GM12878 (cell line): ENCODE results near the gene PLXNB2. TPM values are rescaled to one million over a fixed set of nuclear protein-coding genes. Genes with fewer than 3 reads are reported as not detected.

Experiments
- ATAC-seq: fragments of 200-7000 bp; cut with Tn5 transposase; 3 replicates; pipeline ENCODE4 v1.9.1; 2020; ENCODE audit warnings: mild to moderate bottlenecking, moderate library complexity
- BruUV-seq: library from RNA; stranded (reverse); fragments of 400-500 nt; replicated peaks from 2 replicates; lab custom pipeline; 2021; lab: Mats Ljungman, UMichigan
- CTCF ChIA-PET: fragments of 300-600 bp; sonication (Branson Sonifier 250); formaldehyde crosslinking; extraction: SDS; loops from one replicate; lab custom pipeline; 2021; ENCODE audit warnings: inconsistent platforms; lab: Yijun Ruan, JAX
- POLR2A ChIA-PET: fragments of 350-600 bp; formaldehyde crosslinking; extraction: SDS; loops from one replicate; lab custom pipeline; 2021; ENCODE audit warnings: inconsistent platforms; lab: Charles Lee
- RAD21 ChIA-PET: fragments of 300-600 bp; sonication (Branson Sonifier 250); formaldehyde crosslinking; loops from one replicate; lab custom pipeline; 2023; ENCODE audit warnings: antibody characterized with exemption; ENCODE audit not compliant: unreplicated experiment; lab: Charles Lee
- SMC1A ChIA-PET: fragments of 300-600 bp; sonication (Branson Sonifier 250); formaldehyde crosslinking; loops from one replicate; lab custom pipeline; 2023; ENCODE audit not compliant: unreplicated experiment, uncharacterized antibody; lab: Charles Lee
- DNase-seq: peaks from one replicate; pipeline ENCODE4 v3.0.0-alpha.2; 2011; ENCODE audit warnings: low read depth, low spot score
- FAIRE-seq: peaks from 3 replicates; lab custom pipeline; 2011; peaks lifted over from hg19 to GRCh38; lab: Jason Lieb, UNC
- H2AFZ ChIP-seq: 2 replicates; pipeline ENCODE4 v1.6.0; 2011; ENCODE audit warnings: low read depth, low read length, control low read depth; ENCODE audit not compliant: control insufficient read depth
- H3K27ac ChIP-seq: 2 replicates; pipeline ENCODE4 v1.5.1; 2011; ENCODE audit warnings: control low read depth; ENCODE audit not compliant: control insufficient read depth, insufficient read depth
- H3K27me3 ChIP-seq, 2 experiments: replicated peaks in 1 of 2; 2 replicates each; pipeline versions ENCODE4 v1.6.0 to v1.6.1; 2011; ENCODE audit warnings: low read length in 1 of 2; ENCODE audit not compliant: control insufficient read depth in 2 of 2, insufficient read depth in 2 of 2
- H3K36me3 ChIP-seq, 2 experiments: 2 replicates each; pipeline ENCODE4 v1.5.1; 2011; ENCODE audit warnings: low read length in 1 of 2; ENCODE audit not compliant: control insufficient read depth in 2 of 2, insufficient read depth in 2 of 2
- H3K4me1 ChIP-seq: 2 replicates; pipeline ENCODE4 v1.6.1; 2011; ENCODE audit warnings: mild to moderate bottlenecking, low read length, moderate library complexity, mixed read lengths; ENCODE audit not compliant: control insufficient read depth, insufficient read depth
- H3K4me2 ChIP-seq: 2 replicates; pipeline ENCODE4 v1.6.0; 2011; ENCODE audit warnings: control low read depth; ENCODE audit not compliant: control insufficient read depth, insufficient read depth
- H3K4me3 ChIP-seq: fragments of 200-600 bp; sonication (generic); 2 replicates; pipeline ENCODE4 v1.5.1; 2016
- H3K79me2 ChIP-seq: 2 replicates; pipeline ENCODE4 v1.6.0; 2011; ENCODE audit warnings: low read length; ENCODE audit not compliant: control insufficient read depth, insufficient read depth
- H3K9ac ChIP-seq: 2 replicates; pipeline ENCODE4 v1.8.0; 2011; ENCODE audit warnings: low read length, control low read depth, mixed read lengths; ENCODE audit not compliant: control insufficient read depth, insufficient read depth
- H3K9me3 ChIP-seq: replicated peaks from 3 replicates; pipeline ENCODE4 v1.5.1; 2011; ENCODE audit warnings: mild to moderate bottlenecking, low read length; ENCODE audit not compliant: control insufficient read depth, insufficient read depth
- H4K20me1 ChIP-seq: 2 replicates; pipeline ENCODE4 v1.6.0; 2011; ENCODE audit not compliant: control insufficient read depth, insufficient read depth
- BHLHE40 ChIP-seq, 2 experiments: fragments of 450-650 bp in 1 of 2; IDR thresholded peaks; 2 replicates each; pipeline ENCODE4 v1.6.1; 2011 to 2017; ENCODE audit warnings: low read depth in 2 of 2, borderline replicate concordance in 1 of 2, improper control_type of control experiment in 1 of 2, low read length in 1 of 2, mild to moderate bottlenecking in 1 of 2
- POLR2AphosphoS5 ChIP-seq: IDR thresholded peaks from 2 replicates; pipeline ENCODE4 v1.6.1; 2011; ENCODE audit warnings: mild to moderate bottlenecking, low read length, inconsistent platforms
- REST ChIP-seq: IDR thresholded peaks from 2 replicates; pipeline ENCODE4 v1.6.1; 2012; ENCODE audit warnings: mild to moderate bottlenecking, low read depth, low read length
- WGBS: methylation state at CpG from one replicate; pipeline ENCODE4 v1.1.6; 2016; ENCODE audit warnings: low lambda C conversion rate; ENCODE audit not compliant: insufficient replicate concordance, insufficient coverage; ENCODE audit errors: missing lambda C conversion rate; 5-methylcytosine and 5-hydroxymethylcytosine counted together
- in situ Hi-C: fragments of 300-500 bp; cut with MboI; formaldehyde crosslinking; loops from 9 replicates; pipeline ENCODE4 v1.14.3; 2018; ENCODE audit warnings: mixed read lengths
- intact Hi-C: fragments of 100-400 bp; cut with micrococcal nuclease; formaldehyde crosslinking; loops from one replicate; pipeline ENCODE4 v1.14.2; 2022; ENCODE audit not compliant: unreplicated experiment
- polyA plus RNA-seq, 11 experiments: library from polyadenylated mRNA; depleted of rRNA in 4 of 11; unstranded in 6 of 11; stranded (reverse) in 5 of 11; fragments of >200 nt; fragmentation: Nextera tagmentation in 4 of 11; fragmentation: Illumina TruSeq in 1 of 11; extraction: Ambion mirVana in 4 of 11; extraction: Trizol in 1 of 11; gene quantifications; 1 replicate in 1 of 11; 2 replicates in 10 of 11; pipeline versions ENCODE4 v1.2.1 to v1.2.3, GENCODE V29; 2011 to 2016; ENCODE audit warnings: inconsistent platforms in 2 of 11, missing spikeins in 2 of 11, low read depth in 1 of 11
- total RNA-seq, 4 experiments: library from RNA; depleted of rRNA in 3 of 4; stranded (reverse); fragments of >200 nt in 3 of 4; fragmentation: Illumina TruSeq in 1 of 4; extraction: Trizol in 1 of 4; gene quantifications; 2 replicates each; pipeline versions ENCODE4 v1.2.1 to v1.2.3, GENCODE V29; 2013 to 2021

The PLXNB2 gene
- total and polyA plus RNA-seq, 10 of the 15 experiments (the other 5 are each of a cell fraction or from before 2014, with no cell fraction given), result 0.68 to 134 (median 41.9) TPM

GRCh38 chr22:50262460-50262911 lies 45.0 kb downstream of the PLXNB2 start:
- ChIA-PET RAD21 (no interaction called here), POLR2A (interaction anchor here (1.2 to 3.3 kb wide), 2 partner anchors 9 to 12 kb away, joined by 5 to 15 read pairs; partner anchors contain the start of gene HDAC10), CTCF (interaction anchor here (1.3 to 1.4 kb wide), 2 partner anchors 10 to 79 kb away, joined by 4 to 10 read pairs; partner anchors contain the start of gene HDAC10), SMC1A (interaction anchor here (1.2 to 1.4 kb wide), 2 partner anchors 11 kb away, joined by 3 read pairs; partner anchors contain the start of gene HDAC10)
- Histone ChIP-seq H3K27ac (no peak overlapping the region), H3K4me1 (peaks cover 14% of the 10 kb centered on the region), H3K4me3 (no peak overlapping the region), H4K20me1 (no peaks in the 10 kb centered on the region), H3K9me3 (no peaks in the 10 kb centered on the region), H3K9ac (no peak overlapping the region), H3K27me3 (no peaks in the 10 kb centered on the region), H3K36me3 (no peaks in the 10 kb centered on the region), H2AFZ (no peak overlapping the region), H3K79me2 (peaks cover 8% of the 10 kb centered on the region), H3K4me2 (no peak overlapping the region; the same call in 1 of the 2 replicates)
- WGBS, result 42% methylated on average over 7 of the region's 7 CpGs
- intact Hi-C loops (no loop called here), in situ Hi-C loops (no loop called here)
- TF ChIP-seq BHLHE40 (IDR thresholded peaks at IDR 0.05; ENCODE audit: borderline replicate concordance in 1 of 2, low read depth in 2 of 2, low read length in 1 of 2) (peak in 1 of 2 experiments; percentile 9; a peak in 1 of 4 replicates), POLR2AphosphoS5 (no peak), REST (no peak)
- ATAC-seq (peak; percentile 29), DNase-seq (no peak), FAIRE-seq (no peak)
- no TSS peak for BruUV-seq
